ENCODE data around the gene ST8SIA6. TPM values are rescaled to one million over a fixed set of nuclear protein-coding genes. Genes with fewer than 3 reads are reported as not detected.

ST8SIA6 gene
- total RNA-seq, 2 experiments from 2014 or later, result not detected

GRCh38 chr10:17396004-17396403 lies 58.4 kb downstream of the ST8SIA6 start:
- H3K4me1 ChIP-seq (ENCODE audit: insufficient read depth, low read length, poor library complexity, severe bottlenecking), result no peaks in the 10 kb centered on the region
- H3K9me3 ChIP-seq (ENCODE audit: low read length), result no peaks in the 10 kb centered on the region
- no peaks in the 10 kb centered on the region for H3K79me2 ChIP-seq (ENCODE audit: insufficient read depth, low read depth, low read length)
- no peak for DNase-seq (ENCODE audit: low spot score)
- no peak overlapping the region for H3K4me3 ChIP-seq (ENCODE audit: low read depth, low read length, poor library complexity, severe bottlenecking)
- no peaks in the 10 kb centered on the region for H4K20me1 ChIP-seq (ENCODE audit: insufficient read depth, low read length)
- intact Hi-C loops (cut with micrococcal nuclease; ENCODE audit: unreplicated experiment), result no loop called here
- no peak overlapping the region for H2AFZ ChIP-seq (ENCODE audit: low read length)
- H3K36me3 ChIP-seq (ENCODE audit: insufficient read depth, low read length), result no peaks in the 10 kb centered on the region
- no peak overlapping the region for H3K4me2 ChIP-seq (ENCODE audit: low read length)
- POLR2A ChIA-PET, result interaction anchor here (0.8 kb wide), 1 partner anchor 189 kb away, joined by 3 read pairs; no protein-coding TSS in a partner anchor
- no peaks in the 10 kb centered on the region for H3K9me2 ChIP-seq (ENCODE audit: insufficient read depth, low read length)
- TF ChIP-seq EZH2phosphoT487 (IDR thresholded peaks at IDR 0.05; ENCODE audit: borderline replicate concordance, low read depth, low read length), result no peak
- TF ChIP-seq, protein P1, sequence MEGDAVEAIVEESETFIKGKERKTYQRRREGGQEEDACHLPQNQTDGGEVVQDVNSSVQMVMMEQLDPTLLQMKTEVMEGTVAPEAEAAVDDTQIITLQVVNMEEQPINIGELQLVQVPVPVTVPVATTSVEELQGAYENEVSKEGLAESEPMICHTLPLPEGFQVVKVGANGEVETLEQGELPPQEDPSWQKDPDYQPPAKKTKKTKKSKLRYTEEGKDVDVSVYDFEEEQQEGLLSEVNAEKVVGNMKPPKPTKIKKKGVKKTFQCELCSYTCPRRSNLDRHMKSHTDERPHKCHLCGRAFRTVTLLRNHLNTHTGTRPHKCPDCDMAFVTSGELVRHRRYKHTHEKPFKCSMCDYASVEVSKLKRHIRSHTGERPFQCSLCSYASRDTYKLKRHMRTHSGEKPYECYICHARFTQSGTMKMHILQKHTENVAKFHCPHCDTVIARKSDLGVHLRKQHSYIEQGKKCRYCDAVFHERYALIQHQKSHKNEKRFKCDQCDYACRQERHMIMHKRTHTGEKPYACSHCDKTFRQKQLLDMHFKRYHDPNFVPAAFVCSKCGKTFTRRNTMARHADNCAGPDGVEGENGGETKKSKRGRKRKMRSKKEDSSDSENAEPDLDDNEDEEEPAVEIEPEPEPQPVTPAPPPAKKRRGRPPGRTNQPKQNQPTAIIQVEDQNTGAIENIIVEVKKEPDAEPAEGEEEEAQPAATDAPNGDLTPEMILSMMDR (conservative IDR thresholded peaks at IDR 0.05; ENCODE audit: low read length), result no peak
- CTCF ChIA-PET (ENCODE audit: unreplicated experiment), result no interaction called here
- no peak overlapping the region for H3K27ac ChIP-seq (ENCODE audit: low read depth, low read length, poor library complexity, severe bottlenecking)
- no TSS peak for BruUV-seq (replicated peaks)

- ChIA-PET POLR2A (interaction anchor here (0.7 kb wide), 1 partner anchor 310 kb away, joined by 3 read pairs; no protein-coding TSS in a partner anchor), CTCF (ENCODE audit: unreplicated experiment) (no interaction called here)
- BruUV-seq (replicated peaks), result no TSS peak
- no peaks in the 10 kb centered on the region for H4K20me1 ChIP-seq (ENCODE audit: insufficient read depth, low read length)
- H2AFZ ChIP-seq (ENCODE audit: low read length), result no peak overlapping the region
- H3K9me2 ChIP-seq (ENCODE audit: insufficient read depth, low read length), result no peaks in the 10 kb centered on the region
- DNase-seq (ENCODE audit: low spot score), result no peak
- H3K27ac ChIP-seq (ENCODE audit: low read depth, low read length, poor library complexity, severe bottlenecking), result no peak overlapping the region
- H3K9me3 ChIP-seq (ENCODE audit: low read length), result no peaks in the 10 kb centered on the region
- H3K79me2 ChIP-seq (ENCODE audit: insufficient read depth, low read depth, low read length), result no peaks in the 10 kb centered on the region
- no peaks in the 10 kb centered on the region for H3K4me1 ChIP-seq (ENCODE audit: insufficient read depth, low read length, poor library complexity, severe bottlenecking)
- H3K4me3 ChIP-seq (ENCODE audit: low read depth, low read length, poor library complexity, severe bottlenecking), result no peak overlapping the region
- intact Hi-C loops (cut with micrococcal nuclease; ENCODE audit: unreplicated experiment), result no loop called here
- TF ChIP-seq EZH2phosphoT487 (IDR thresholded peaks at IDR 0.05; ENCODE audit: borderline replicate concordance, low read depth, low read length), result no peak
- TF ChIP-seq, protein P1 (conservative IDR thresholded peaks at IDR 0.05; ENCODE audit: low read length), result no peak
- no peaks in the 10 kb centered on the region for H3K36me3 ChIP-seq (ENCODE audit: insufficient read depth, low read length)
- H3K4me2 ChIP-seq (ENCODE audit: low read length), result no peak overlapping the region
Observed at GRCh38 chr10:17394854-17395253, 59.5 kb downstream of the ST8SIA6 start.

- Histone ChIP-seq H2AFZ (ENCODE audit: low read length) (no peak overlapping the region), H3K4me1 (ENCODE audit: insufficient read depth, low read length, poor library complexity, severe bottlenecking) (no peaks in the 10 kb centered on the region), H3K4me3 (ENCODE audit: low read depth, low read length, poor library complexity, severe bottlenecking) (no peak overlapping the region), H3K79me2 (ENCODE audit: insufficient read depth, low read depth, low read length) (no peaks in the 10 kb centered on the region), H3K36me3 (ENCODE audit: insufficient read depth, low read length) (no peaks in the 10 kb centered on the region), H3K27ac (ENCODE audit: low read depth, low read length, poor library complexity, severe bottlenecking) (no peak overlapping the region), H3K4me2 (ENCODE audit: low read length) (no peak overlapping the region), H4K20me1 (ENCODE audit: insufficient read depth, low read length) (no peaks in the 10 kb centered on the region), H3K9me3 (ENCODE audit: low read length) (no peaks in the 10 kb centered on the region), H3K9me2 (ENCODE audit: insufficient read depth, low read length) (no peaks in the 10 kb centered on the region)
- POLR2A ChIA-PET, result no interaction called here
- no peak for DNase-seq (ENCODE audit: low spot score)
- CTCF ChIA-PET (ENCODE audit: unreplicated experiment), result no interaction called here
- no peak for TF ChIP-seq EZH2phosphoT487 (IDR thresholded peaks at IDR 0.05; ENCODE audit: borderline replicate concordance, low read depth, low read length)
- TF ChIP-seq, protein P1 (conservative IDR thresholded peaks at IDR 0.05; ENCODE audit: low read length), result no peak
- intact Hi-C loops (cut with micrococcal nuclease; ENCODE audit: unreplicated experiment), result no loop called here
- no TSS peak for BruUV-seq (replicated peaks)
Observed at GRCh38 chr10:17387861-17388503, 66.4 kb downstream of the ST8SIA6 start.
